Measurements from ENCODE around the gene NBL1.

- TF ChIP-seq CTCF (IDR thresholded peaks at IDR 0.05; ENCODE audit: low read length) (no peak), EZH2phosphoT487 (IDR thresholded peaks at IDR 0.05; ENCODE audit: low read length) (no peak)
Observed at GRCh38 chr1:19596065-19596713, 47.9 kb upstream of the NBL1 start.
